Measurements from ENCODE around the gene KIF26B. TPM values are rescaled to one million over a fixed set of nuclear protein-coding genes. Genes with fewer than 3 reads are reported as not detected.

Gene KIF26B
- total RNA-seq, 1 donor from 2014 or later, result 2.1 TPM

DNA sequence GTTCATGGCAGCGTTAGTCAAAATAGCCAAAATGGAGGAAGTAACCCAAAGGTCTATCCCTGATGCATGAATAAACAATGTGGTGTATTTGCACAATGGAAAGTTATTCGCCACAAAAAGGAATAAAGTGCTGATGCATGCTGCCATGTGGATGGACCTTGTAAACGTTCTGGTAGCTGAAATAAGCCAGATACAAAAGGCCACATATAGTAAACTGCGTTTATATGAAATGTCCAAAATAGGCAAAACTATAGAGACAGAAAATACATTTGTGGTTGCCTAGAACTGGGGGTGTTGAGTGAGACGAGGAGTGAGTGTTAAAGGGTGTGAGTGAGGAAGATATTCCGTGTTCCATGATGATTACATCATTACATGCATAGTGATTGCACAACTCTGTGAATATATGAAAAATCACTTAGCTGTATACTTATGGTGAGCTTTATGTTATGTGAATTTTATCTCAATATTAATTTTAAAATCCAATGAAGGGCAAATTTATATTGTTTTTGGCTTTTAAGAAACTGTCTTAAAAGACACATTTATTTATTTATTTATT is 321.3 kb downstream of the KIF26B start:
- DNase-seq (ENCODE audit: low read depth) (peak; percentile 50), FAIRE-seq (no peak)
- no peaks in the 10 kb centered on the region for H3K27me3 ChIP-seq (ENCODE audit: control insufficient read depth, insufficient read depth, low read length)
- TF ChIP-seq, protein P1, sequence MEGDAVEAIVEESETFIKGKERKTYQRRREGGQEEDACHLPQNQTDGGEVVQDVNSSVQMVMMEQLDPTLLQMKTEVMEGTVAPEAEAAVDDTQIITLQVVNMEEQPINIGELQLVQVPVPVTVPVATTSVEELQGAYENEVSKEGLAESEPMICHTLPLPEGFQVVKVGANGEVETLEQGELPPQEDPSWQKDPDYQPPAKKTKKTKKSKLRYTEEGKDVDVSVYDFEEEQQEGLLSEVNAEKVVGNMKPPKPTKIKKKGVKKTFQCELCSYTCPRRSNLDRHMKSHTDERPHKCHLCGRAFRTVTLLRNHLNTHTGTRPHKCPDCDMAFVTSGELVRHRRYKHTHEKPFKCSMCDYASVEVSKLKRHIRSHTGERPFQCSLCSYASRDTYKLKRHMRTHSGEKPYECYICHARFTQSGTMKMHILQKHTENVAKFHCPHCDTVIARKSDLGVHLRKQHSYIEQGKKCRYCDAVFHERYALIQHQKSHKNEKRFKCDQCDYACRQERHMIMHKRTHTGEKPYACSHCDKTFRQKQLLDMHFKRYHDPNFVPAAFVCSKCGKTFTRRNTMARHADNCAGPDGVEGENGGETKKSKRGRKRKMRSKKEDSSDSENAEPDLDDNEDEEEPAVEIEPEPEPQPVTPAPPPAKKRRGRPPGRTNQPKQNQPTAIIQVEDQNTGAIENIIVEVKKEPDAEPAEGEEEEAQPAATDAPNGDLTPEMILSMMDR (IDR thresholded peaks at IDR 0.05; ENCODE audit: insufficient read depth, low read length, severe bottlenecking), result no peak
- no peak overlapping the region for H3K4me3 ChIP-seq (ENCODE audit: low read depth, low read length)
- no peaks in the 10 kb centered on the region for H3K36me3 ChIP-seq (ENCODE audit: control insufficient read depth, insufficient read depth, low read length)

DNA sequence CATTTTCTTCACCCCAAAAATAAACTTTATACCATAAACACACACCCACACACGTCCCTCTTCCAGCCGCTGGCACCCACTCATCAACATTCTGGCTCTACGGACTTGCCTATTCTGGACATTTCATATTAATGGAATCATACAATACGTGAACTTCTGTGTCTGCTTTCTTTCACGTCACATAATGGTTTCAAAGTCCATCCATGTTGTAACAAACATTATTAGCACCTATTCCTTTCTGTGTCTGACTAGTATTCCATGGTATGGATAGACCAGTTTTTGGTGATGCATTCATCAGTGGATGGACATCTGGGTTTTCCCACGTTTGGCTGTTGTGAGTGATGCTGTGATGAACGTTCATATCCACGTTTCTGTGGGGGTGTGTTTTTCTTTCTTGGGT is 323.2 kb downstream of the KIF26B start:
- Histone ChIP-seq H3K4me3 (ENCODE audit: low read depth, low read length) (no peak overlapping the region), H3K36me3 (ENCODE audit: control insufficient read depth, insufficient read depth, low read length) (no peaks in the 10 kb centered on the region), H3K27me3 (ENCODE audit: control insufficient read depth, insufficient read depth, low read length) (no peaks in the 10 kb centered on the region)
- FAIRE-seq (no peak), DNase-seq (ENCODE audit: low read depth) (no peak)
- TF ChIP-seq, protein P1 (IDR thresholded peaks at IDR 0.05; ENCODE audit: insufficient read depth, low read length, severe bottlenecking), result no peak

DNA sequence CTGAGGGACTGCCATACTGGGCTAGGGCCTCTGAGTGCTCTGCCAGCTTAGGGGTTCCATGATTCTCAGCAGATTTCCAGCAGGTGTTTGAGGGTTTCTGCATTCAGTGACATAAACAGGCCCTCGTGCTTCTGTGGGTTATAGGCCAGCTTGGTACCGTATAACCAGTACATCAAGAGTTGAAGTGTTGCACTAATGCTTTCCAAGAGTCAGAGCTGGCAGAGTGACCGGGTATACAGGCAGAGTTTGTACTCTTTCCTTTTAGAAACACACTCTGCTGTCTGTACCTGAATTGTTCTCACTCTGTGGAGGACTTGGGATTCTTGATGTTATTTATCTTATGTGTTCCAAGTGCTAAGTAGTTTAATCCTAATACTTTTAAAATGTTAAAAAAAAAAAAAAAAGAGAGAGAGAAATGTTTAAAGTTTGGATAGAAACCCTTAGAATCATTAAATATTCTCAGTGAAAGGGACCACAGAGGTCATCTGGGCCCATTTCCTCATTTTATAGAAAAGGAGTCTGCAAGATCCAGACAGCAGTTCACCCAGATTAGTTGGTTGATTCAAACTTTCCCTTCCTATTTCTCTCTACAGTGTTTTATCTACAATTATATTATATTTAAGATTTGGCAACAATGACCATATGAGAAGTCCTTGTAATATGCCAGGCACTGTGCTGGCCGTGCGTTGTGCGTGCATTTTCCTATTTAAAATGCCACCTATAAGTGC is 325.8 kb downstream of the KIF26B start:
- no peak overlapping the region for H3K4me3 ChIP-seq (ENCODE audit: low read depth, low read length)
- no peaks in the 10 kb centered on the region for H3K27me3 ChIP-seq (ENCODE audit: control insufficient read depth, insufficient read depth, low read length)
- TF ChIP-seq, protein P1 (IDR thresholded peaks at IDR 0.05; ENCODE audit: insufficient read depth, low read length, severe bottlenecking), result no peak
- no peaks in the 10 kb centered on the region for H3K36me3 ChIP-seq (ENCODE audit: control insufficient read depth, insufficient read depth, low read length)
- no peak for DNase-seq (ENCODE audit: low read depth)
- no peak for FAIRE-seq

DNA sequence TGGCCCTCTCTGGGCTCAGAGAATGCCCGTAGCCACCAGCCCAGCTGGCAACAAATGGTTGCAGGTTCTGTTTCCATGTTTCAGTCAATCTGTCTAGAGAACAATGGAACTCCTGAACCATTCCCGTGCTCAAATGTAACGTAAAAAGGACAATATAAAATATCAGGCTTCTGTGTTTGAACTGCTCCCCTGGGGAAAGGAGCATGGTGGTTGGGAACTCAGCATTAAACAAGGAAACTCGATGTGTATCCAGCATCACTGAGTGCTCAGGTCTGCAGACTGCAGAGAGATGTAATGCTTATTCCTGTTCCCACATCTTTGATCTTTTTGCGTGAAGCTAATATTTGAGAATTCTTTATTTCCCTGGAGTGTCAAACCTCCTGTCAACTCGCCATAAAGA is 326.5 kb downstream of the KIF26B start:
- H3K4me3 ChIP-seq (ENCODE audit: low read depth, low read length), result no peak overlapping the region
- TF ChIP-seq, protein P1 (IDR thresholded peaks at IDR 0.05; ENCODE audit: insufficient read depth, low read length, severe bottlenecking), result no peak
- DNase-seq (ENCODE audit: low read depth) (no peak), FAIRE-seq (no peak)
- H3K36me3 ChIP-seq (ENCODE audit: control insufficient read depth, insufficient read depth, low read length), result no peaks in the 10 kb centered on the region
- no peaks in the 10 kb centered on the region for H3K27me3 ChIP-seq (ENCODE audit: control insufficient read depth, insufficient read depth, low read length)

DNA sequence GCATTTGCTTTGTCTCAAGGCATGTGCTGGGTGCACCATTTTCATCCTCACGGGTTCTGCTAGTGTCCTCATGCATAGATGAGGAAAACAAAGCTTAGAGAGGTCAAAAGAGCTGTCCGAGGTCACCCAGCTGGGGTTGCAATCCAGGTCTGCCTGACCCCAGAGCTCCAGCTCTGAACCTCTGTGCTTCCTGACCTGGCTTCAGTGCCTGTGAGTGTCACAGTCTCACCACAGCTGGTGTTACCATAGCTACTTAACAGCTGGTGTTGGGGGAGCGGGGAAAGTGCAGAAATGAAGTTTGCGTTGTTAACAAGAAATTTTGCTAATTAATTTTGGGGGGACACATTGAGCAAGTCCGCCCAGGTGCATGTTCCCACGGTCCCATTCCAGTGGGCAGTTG is 328.5 kb downstream of the KIF26B start:
- TF ChIP-seq, protein P1 (IDR thresholded peaks at IDR 0.05; ENCODE audit: insufficient read depth, low read length, severe bottlenecking), result no peak
- FAIRE-seq (no peak), DNase-seq (ENCODE audit: low read depth) (no peak)
- H3K4me3 ChIP-seq (ENCODE audit: low read depth, low read length), result no peak overlapping the region
- H3K27me3 ChIP-seq (ENCODE audit: control insufficient read depth, insufficient read depth, low read length), result no peaks in the 10 kb centered on the region
- H3K36me3 ChIP-seq (ENCODE audit: control insufficient read depth, insufficient read depth, low read length), result no peaks in the 10 kb centered on the region

All from bronchial epithelial cell (primary cell).